GM18909 (cell line): ENCODE results near the gene PANK4.

Source experiments
- ATAC-seq: cut with Tn5 transposase; IDR thresholded peaks from one replicate; pipeline ENCODE4 v1.9.1; 2021; ENCODE audit warnings: mild to moderate bottlenecking; ENCODE audit not compliant: unreplicated experiment, poor library complexity

The PANK4 gene

GRCh38 chr1:2546515-2547209 is 20.3 kb upstream of the PANK4 start:
- ATAC-seq: peak; percentile 33

DNA sequence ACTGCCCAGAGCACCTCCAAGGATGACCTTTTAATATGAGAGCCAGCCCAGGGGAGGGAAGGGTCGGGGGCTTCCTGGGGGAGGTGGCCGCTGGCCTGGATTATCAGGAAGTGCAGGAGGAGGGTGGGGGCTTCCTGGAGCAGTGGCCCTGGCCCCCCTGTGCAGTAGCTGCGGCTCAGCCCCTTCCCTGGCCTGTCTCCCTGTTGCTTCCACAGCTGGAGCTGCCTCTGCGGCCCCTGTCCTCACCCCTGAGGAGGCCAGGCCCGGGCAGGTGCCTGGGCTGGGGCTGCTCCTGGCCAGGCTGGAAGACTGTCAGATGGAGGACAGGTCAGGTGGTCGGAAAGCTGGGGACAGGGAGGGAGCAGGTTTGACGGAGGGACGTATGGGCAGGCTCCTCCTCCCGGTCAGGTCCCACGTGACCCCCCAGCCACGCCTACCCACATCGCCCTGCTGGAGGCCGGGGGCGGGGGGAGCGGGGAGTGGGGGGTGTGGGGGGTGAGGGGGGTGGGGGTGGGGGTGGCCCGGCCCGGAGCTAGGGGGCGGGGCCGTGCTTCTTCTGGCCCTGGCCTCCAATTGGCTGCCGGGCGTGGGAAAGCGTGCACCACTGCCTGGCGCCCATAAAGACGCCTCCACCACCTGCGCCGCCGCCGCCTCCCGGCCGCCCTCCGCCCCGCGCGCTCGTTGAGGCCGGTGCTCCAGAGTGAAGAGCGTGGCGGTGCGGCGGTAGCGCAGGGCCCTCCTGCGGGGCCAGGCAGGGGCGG is 19.5 kb upstream of the PANK4 start:
- ATAC-seq: peak; percentile 40

- ATAC-seq: no peak
Measured at GRCh38 chr1:2544875-2545640, 18.7 kb upstream of the PANK4 start.

DNA sequence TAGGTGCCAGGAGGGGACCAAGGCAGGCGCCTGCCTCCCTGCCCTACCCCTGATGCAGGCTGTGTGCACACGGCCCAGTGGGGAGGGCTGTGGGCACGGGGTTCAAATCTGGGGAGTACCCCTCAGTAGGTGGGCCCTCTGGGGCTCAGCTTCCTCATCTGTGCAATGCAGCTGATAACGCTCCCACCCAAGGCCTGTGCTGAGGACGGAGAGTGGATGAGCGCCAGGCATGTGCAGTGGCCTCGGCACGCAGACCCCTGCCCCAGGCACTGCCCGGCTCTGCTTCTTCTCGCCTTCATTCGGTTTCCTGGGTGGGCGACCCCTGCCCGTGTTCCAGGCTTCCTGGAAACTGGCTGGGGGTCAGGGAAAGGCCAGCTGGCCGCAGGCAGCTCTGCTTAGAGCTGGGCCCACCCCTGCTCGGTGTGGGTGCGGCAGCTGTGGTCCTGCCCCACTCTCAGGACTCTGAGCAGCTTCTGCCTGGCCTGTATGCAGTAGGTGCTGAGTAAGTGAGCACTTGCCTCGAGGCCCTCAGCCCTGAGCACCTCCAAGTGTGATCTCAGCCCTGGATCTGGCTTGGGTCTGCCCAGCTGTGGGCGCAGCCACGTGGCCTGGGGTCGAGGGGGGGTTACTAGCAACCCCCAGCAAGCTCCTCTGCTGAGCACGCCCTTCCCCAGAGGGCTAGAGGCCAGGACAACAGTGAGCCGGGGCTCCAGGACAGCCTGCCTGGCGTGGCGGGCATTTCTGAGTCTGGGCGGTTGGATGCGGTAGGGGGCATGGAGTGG is 17.9 kb upstream of the PANK4 start:
- ATAC-seq: no peak

- ATAC-seq: no peak
Measured at GRCh38 chr1:2543543-2544092, 17.2 kb upstream of the PANK4 start.

DNA sequence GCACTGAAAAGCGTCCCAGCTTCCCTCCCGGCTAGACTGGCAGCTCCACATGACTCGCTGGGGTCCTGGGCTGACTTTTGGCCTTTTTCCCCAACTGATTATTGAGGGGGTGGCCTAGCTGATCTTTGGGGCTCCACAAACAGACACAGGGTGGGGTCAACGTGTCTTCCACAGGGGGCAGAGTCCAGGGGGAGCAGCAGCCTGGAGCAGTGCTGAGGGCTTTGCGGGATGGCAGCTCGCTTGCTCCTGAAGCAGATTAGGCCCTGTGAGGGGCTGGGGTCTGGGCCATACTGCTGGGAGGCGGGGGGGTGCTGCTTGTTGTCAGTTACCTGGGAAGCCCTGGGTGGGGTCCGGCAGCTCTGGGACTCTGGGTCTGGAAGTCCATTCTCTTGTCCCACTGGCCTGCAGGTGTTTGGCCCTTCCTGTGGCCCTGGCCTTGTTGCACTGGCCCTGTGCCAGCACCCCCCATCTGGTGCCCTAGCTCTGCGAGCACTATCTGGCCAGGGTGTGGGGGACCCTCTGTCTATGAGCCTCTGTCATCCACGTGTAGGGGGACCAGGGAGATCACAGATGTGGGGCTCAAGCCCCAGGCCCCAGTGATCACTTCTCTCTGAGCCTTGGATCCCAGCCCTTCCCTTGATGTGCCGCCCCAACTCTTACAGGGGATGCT is 16.0 kb upstream of the PANK4 start:
- no peak for ATAC-seq

DNA sequence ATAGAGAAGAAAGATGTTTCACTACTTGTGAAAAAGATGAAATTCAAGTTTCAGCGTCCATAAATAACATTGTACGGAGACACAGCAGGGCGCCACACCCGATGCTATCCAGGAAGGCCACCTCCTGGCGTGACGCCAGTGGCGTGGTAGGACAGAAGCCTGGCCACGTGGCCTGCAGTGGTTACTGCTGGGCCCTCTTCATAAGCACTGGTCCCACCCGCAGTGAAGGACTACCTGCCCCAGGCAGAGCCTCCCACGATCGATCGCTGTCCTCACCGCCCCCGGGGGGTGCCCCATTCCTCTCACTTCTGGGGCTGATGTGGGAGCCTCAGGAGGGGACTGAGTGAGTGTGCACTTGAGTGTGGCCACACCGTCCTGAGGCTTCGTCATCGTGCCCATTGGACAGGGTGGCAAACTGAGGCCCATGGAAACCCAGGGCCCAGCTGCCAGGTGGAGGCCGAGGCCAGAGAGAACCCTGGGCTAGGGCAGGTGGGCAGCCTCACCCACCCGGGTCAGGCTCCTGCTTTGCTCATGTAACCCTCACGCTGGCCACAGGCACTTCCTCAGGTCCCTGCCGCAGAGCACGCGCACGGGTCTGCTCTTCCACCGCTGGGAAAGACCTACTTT is 15.3 kb upstream of the PANK4 start:
- ATAC-seq: no peak

- no peak for ATAC-seq
Measured at GRCh38 chr1:2540816-2541492, 14.6 kb upstream of the PANK4 start.

- ATAC-seq: no peak
Measured at GRCh38 chr1:2539312-2539907, 13.0 kb upstream of the PANK4 start.

DNA sequence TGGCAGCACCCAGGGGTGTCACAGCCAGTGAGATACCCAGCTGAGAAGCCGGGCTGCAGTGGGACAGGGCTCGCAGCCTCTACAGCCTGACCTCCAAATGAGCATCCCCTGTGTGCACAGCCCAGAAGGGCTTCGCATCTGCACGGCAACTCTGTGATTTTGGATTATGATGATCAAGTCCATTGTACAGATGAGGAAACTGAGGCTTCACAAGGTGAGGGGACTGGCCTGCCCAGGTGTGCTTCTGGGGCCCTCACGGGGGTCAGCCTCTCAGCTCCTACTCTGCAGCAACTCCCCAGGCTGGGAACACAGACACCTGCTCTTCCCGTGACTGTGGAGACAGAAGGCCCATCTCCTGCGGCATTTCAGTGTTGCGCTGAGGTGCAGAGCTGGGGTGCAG is 12.5 kb upstream of the PANK4 start:
- no peak for ATAC-seq

GRCh38 chr1:2538376-2538775 is 12.0 kb upstream of the PANK4 start:
- ATAC-seq: no peak

- no peak for ATAC-seq
Measured at GRCh38 chr1:2537784-2538115, 11.4 kb upstream of the PANK4 start.

DNA sequence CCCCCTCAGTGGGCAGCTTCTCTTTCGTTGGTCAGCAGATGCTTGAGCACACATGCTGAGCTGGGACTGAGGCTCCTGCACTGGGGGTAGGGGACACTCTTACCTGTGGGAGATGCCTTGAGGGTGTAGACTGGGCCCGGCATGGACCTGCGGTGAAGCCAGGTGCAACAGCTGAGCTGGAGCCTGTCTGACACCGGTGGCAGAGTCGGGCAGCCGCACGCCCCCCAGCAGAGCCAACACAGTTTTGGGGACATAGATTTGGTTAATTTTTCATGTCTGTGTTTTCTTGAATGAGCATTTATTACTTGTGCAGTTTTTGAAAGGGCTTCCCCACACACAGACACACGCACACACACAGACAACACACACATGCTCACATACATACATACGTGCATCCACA is 9.6 kb upstream of the PANK4 start:
- no peak for ATAC-seq

DNA sequence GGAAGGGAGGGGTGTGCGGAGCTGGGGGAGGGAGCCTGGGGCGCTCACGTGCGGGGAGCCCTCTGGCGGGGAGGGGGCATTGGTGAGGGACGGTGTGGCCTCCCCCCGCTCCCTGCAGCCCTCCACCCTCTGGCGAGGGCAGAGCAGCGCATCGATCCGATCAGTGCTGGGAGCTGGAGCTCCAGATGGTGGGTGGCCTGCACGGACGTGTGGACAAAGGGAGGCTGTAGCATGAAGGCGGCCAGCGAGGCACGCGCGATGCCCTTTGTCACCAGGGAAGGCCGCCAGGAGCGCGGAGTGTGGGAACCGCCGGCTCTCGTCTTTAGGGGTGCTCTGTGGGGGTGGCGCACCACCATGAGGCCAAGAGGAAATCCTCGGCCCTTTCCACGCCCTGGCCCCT is 9.1 kb upstream of the PANK4 start:
- no peak for ATAC-seq

DNA sequence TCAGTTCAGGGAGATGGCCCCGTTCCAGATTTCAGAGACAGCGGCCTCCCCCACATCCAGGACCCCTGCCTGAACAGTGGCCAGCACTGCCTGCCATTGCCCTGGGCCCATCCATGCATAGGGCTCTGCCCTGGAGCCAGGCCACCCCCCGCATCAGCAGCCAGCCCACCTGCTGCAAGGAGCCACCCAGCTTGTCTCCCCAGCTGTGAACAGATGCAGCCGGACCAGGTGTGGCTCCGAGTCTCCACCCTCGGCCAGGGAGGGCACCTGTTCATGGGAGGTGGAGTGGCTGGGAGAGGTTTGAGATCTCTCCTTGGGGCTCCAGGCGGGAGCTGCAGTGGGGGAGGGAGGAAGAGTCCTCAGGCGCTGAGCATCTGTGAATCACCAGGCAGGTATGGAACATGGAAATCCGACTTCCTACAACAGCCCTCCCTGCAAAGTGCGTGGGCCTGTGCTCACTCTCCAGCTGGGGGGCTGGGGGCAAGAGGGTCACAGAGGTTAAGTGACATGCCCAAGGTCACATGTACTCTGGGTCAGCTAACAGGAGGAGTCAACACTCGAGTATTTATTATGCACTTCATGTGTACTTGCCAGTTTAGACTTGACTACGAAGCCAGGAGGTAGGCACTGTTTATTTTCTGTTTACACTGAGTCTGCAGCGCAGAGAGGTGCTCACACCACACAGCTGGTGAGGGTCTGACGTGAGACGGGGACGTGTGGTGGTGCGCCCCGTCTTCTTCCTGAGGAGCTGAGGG is 8.5 kb upstream of the PANK4 start:
- ATAC-seq: no peak

- no peak for ATAC-seq
Measured at GRCh38 chr1:2534315-2534686, 7.9 kb upstream of the PANK4 start.

GRCh38 chr1:2533365-2533764 is 7.0 kb upstream of the PANK4 start:
- ATAC-seq: no peak
